Retina (tissue), 1 donor: ENCODE data around the gene GALNT17.

Experiments used
- DNase-seq: peaks from one replicate; pipeline ENCODE4 v3.0.0-alpha.2; 2016

Gene GALNT17

DNA sequence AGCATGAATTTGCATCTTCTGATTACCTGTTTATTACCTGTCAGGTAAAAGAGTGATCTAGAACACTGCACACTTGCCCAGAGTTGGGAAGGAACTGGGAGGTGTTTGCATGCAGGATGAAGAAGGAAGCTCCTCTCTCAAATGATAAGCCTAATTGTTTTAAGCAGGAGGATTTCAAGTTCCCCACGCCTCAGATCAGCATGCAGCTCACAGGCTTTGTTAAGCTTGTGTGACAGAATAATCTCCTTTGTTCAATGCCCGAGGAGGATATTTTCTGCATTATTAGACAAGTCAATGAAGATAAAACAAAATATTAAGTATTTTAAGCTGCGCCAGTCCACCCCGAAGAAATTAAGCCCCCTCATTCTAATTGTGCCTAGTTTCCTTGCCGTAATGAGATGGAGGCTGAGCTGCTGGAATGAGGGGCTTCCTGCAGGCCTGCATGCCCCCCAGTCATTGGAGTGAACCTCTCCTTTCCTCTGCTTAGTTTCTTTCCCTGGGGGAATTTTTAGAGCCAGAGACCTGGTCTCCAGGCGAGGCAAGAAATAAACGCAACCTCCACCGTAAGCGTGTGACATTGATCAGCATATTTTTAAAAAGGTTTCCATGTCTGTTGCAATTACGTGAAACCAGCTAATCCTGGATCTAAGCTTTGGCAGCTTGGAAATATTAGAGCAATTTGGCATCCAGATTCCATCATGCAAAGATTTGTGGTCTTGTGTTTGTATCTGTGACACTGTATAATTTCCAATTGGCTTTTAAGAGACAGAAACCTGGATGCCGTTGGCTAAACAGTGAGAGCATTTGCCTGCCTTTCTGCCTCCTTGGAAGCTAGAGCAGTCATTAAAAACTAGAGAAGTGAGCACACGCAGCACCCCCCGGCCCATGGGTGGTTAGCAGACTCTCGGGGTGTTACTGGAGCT, 376.0 kb downstream of the GALNT17 start:
- DNase-seq = peak; percentile 35

DNA sequence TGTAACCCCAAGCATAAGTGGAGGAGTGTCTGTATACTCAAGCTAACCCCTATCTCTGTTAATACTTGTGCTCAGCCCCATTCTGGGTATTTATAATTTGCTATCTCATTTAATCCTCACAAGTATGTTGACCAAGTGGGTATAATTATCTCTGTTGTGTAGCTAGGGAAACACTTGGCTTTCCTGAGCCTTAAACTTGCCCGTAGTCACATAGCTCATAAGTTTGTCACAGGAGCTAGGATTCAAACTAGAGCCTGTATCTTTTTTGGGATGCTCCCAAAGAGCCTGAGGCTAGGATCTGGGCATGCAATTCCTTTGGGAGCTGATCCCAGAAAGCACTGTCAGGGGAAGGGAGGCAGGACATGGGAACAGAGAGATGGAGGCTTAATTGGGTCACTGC, 377.4 kb downstream of the GALNT17 start:
- no peak for DNase-seq

DNA sequence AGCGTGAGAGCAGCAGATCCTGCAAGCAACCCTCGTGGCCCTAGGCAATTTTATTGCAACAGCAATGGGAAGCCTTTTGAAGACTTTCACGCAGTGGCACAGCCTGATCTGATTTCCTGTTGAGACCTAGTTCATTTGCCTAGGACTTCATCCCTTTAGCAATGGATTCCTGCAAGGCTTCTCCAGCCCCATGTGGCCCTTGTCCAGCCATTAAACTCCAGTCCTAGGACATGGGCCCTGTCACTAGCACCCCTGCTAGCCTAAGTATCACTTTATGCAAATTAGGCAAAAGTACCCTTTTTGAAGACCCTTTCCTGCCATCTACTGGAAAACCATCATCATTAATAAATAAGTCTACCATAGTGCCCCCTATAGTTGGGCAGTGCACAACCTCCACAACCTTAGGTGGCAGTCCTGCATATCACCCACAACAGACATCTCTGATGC, 379.4 kb downstream of the GALNT17 start:
- no peak for DNase-seq

DNA sequence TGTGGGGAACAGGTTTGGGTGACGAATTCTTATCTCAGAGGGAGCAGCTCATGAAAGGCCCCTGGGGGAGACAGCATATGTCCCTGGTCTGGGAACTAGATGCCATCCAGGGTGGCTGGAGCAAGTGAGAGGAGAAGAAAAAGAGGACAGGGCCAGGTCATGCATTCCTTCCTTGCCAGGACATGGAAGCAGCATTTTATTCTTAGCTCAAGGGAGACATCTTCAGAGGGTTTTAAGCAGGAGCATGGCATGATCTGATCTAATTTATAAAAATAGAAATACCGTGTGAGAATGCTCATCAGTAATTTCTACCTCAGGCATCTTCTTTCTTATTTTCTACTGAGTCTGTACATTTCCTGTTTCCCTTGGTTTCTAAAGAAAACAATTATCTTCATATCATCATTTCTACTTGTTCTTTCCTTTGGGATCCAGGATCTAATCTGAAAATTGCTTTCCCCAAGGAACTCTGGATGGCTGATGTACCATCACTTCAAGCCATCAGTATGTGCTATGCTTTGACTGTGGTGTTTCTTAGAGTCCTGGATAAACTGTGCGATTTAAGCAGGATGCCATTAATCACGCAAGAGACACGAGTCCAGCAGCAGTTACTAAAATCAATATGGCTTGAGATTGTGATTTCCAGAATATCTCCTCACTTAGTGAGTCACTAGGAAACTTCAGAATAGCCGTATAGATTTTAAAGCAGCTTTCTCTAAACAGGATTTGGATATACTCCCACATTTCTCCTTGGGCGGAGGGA, 386.2 kb downstream of the GALNT17 start:
- no peak for DNase-seq

DNA sequence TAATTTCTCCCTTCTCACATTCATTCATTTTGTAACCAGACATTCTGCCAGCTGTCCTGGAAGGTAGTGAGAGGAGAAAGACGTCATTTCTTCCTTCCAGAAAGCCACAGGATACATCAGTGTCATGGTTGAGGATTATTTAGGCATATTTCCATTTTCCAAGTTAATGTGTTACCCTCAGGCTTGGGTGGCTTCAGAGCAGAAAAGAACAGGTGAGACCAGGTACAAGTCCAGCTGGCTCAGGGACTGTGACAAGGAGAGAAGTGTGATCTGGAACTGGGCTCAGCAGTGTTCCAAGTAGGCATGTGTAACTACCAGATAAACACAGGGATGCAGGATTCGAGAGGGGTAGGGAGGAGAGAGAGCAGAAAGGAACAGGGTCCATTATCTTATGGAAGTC, 386.9 kb downstream of the GALNT17 start:
- no peak for DNase-seq

GRCh38 chr7:71521506-71521905, 389.6 kb downstream of the GALNT17 start:
- DNase-seq = no peak

- no peak for DNase-seq
These were observed 394.2 kb downstream of the GALNT17 start for GRCh38 chr7:71526106-71526505.

DNA sequence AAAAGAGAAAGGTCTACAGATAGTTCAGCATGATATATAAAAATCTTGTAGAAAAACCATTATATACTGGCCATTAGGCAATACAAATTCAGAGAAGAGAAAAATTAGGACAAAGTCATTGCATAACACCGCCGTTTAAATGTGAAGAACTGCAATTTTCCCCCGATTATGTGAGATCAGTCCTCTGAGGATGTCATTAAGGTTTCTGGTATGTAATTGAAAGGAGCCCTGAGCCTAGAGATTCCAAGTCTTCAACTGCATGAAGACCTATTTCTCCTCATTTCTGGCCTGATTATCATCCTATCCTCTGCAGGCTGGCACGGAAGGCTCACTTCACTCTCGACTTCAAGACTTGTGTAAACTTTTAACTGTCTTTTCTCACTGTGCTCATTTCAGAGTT, 395.3 kb downstream of the GALNT17 start:
- no peak for DNase-seq

DNA sequence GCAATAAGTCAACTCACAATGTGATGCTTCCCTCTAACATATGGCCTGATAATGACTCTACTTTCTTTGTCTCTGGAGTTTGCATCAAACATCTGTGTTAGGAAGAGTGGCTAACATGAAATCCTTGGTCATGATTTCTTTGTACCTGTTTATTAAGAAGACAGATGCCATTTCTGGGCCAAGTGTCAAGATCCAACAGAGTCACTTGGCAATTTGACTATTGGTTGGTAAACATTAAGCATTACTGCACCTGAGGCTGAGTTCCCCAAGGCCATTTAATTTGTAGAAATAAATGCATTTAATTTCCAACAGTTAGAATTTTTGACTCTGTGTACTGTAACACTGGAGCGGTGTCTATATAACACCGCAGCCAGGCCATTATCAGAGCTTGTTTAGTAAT, 403.7 kb downstream of the GALNT17 start:
- DNase-seq = no peak

GRCh38 chr7:71538210-71538609, 406.3 kb downstream of the GALNT17 start:
- no peak for DNase-seq

DNA sequence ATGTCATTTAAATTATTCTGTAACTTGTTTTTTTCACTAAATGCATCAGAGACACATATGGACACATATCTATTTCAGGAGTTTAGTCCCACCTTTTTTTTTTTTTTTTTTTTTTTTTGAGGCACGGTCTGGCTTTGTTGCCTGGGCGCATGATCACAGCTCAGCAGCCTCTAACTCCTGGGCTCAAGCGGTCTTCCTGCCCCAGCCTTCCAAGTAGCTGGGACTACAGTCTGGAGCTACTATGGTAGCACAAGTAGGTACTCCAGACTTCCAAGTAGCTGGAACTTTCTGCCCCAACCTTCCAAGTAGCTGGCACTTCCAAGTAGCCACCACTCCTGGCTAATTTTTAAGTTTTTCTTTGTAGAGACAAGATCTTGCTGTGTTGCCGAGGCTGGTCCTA, 407.7 kb downstream of the GALNT17 start:
- DNase-seq = no peak

DNA sequence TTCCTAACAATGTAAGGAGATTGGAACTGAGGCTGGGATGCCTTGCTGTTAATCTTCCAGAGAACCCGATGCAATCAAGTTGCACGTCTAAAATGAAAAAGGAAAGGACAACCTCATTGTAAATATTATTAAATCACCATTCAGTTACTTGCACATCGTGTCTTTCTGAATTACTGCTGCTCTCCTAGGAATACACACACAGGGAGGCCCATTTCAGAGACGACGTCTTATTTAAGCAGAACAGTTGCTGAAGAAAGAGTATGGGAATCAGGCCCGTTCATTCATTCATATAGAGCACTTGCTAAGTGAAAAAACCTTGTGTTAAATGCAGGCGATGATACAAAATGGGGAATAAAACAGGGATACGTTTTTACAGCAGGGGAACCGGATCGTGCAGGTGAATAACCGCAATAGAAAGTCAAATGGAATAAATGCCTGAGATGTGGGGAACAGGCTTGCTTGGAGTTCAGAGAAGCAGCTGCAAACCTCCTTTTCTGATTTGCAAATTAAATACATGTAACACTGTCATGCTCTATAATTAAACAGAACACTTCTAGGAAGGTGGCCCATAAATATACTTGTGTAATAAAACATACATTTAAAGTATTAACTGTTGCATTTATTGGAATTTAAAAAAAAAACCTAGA, 409.9 kb downstream of the GALNT17 start:
- DNase-seq = no peak

- DNase-seq = no peak
These were observed 411.5 kb downstream of the GALNT17 start for GRCh38 chr7:71543396-71543795.

DNA sequence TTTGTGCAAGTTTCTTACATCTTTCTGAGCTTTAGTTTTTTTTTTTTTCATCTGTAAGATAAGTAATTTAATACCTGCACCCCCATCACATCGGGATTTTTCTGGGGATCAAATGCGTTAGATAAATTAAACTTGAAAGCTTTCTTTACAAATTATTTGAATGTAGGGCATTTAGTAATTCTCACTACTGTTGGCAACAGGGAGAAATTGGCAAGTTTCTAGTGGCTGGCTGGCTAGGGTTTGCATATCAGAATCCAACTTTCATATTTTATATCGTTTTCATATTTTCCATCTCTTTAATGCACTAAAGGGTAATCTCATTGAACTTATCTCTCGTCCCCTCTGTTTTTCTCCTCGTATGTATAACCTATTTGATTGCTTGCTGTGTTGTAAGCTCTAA, 412.9 kb downstream of the GALNT17 start:
- no peak for DNase-seq

DNA sequence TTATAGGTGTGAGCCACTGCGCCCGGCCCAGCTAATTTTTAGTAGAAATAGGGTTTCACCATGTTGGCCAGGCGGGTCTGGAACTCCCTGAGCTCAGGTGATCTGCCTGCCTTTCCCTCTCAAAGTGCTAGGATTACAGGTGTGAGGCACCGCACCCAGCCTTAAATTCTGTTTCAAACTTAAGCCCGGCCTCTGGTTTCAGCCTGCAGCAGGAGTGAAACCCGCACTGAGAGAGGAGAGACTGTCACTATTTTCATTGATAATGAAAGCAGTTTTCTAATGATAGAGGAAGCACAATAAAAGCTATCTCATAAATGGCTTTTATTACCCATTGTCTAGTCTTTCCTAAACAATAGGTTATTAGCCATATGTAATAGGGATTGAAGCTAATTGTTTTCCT, 415.5 kb downstream of the GALNT17 start:
- DNase-seq = no peak

GRCh38 chr7:71548746-71549145, 416.8 kb downstream of the GALNT17 start:
- DNase-seq = no peak

GRCh38 chr7:71553306-71553705, 421.4 kb downstream of the GALNT17 start:
- DNase-seq = no peak

- no peak for DNase-seq
These were observed 423.8 kb downstream of the GALNT17 start for GRCh38 chr7:71555758-71556157.

DNA sequence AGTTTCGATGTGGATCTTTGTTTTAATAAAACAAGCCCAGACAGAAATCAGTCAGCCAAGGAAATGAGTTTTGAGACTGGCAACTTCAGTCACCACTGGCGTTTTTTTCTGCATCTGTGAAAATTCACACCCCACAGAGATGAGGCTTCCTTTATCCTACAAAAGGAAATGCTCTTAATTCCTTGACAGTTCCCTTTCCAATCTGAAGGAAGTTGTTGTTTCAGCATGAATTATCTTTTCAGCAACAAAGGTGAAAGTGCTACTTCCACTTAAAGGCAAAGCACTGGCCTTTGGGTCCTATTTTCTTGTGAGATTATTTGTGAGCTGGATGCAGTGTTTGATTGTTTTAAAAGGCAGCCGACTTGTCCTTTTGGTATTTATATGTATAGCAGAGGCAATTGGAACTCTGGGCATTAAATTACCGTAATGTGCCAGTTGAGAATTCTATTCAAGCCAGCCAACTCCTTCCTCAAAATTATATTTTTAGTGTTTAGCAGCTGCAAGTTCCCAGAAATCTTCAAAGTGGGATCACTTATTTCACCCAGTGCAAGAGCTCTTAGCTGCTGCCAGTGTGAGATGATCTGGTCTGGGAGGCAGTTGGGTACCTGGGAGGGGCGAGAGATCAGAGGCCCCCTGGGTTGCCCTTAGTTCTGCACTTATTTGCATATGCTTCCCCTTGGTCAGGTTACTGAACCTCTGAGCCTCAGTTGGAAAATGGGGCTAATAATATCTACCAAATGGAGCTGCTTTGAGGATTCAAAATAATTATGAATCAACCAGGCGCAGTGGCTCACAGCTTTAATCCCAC, 427.1 kb downstream of the GALNT17 start:
- no peak for DNase-seq

GRCh38 chr7:71560354-71560995, 428.5 kb downstream of the GALNT17 start:
- peak; percentile 3 for DNase-seq

- DNase-seq = no peak
These were observed 431.3 kb downstream of the GALNT17 start for GRCh38 chr7:71563276-71563675.

DNA sequence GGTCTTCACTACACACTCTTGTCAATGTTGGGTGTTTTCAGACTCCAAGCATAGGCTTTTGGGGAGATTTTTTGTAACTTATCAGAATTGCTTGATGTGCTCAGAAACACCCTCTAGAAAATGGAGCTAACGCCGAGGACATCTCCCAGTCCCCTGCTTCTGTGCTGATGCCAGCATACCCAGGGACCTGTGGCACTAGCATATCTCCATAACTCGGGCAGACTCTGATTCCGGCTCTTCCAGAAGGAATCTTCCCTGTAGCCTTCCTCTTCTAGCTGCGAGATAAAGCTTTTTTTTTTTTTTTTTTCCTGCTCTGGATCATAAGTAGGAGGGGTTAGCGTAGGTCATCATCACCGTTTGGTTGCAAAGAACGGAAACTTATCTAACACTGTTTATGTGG, 434.4 kb downstream of the GALNT17 start:
- DNase-seq = no peak
